Left renal pelvis (tissue), 4 donors: Measurements from ENCODE around the gene MMS19. TPM values are rescaled to one million over a fixed set of nuclear protein-coding genes. Genes with fewer than 3 reads are reported as not detected.
A peak's percentile ranks its signal among the peaks of the same experiment; 100 is the strongest.
"Not testable (repeated sequence)": the region's sequence is repeated elsewhere in the genome, so short reads cannot be mapped to it uniquely, and the experiment has no call there.

ENCODE experiments used
- DNase-seq, 4 donors: peaks; one replicate each; pipeline ENCODE4 v3.0.0-alpha.2; 2013; ENCODE audit warnings: low read depth in 4 of 4, low spot score in 3 of 4
- polyA plus RNA-seq, 4 donors: library from polyadenylated mRNA; unstranded; fragments of 120-200 nt; gene quantifications; one replicate each; pipeline ENCODE4 v1.2.1, GENCODE V29; 2013; ENCODE audit not compliant: insufficient read length in 4 of 4

MMS19 gene
- polyA plus RNA-seq, 4 donors, result 69.6 to 107 (median 88.2) TPM

DNA sequence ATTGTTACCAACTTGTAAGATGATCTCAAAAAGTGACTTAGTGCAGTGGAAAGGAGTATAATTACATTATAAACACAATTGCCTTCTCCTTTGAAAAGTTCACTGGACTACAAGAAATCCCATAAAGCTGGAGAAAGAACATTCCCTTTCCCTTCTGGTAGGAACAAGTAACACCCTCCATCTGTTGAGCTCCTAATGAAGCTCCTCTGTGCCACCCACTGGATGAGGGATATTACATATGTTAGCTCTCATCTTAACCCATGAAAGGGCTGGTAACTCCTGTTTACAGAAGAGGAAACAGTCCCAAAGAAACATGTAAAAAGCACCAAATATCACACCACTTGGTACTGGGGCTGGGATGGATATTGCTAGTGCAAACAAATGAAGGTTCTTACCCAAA, 64.2 kb downstream of the MMS19 start:
- no peak for DNase-seq

DNA sequence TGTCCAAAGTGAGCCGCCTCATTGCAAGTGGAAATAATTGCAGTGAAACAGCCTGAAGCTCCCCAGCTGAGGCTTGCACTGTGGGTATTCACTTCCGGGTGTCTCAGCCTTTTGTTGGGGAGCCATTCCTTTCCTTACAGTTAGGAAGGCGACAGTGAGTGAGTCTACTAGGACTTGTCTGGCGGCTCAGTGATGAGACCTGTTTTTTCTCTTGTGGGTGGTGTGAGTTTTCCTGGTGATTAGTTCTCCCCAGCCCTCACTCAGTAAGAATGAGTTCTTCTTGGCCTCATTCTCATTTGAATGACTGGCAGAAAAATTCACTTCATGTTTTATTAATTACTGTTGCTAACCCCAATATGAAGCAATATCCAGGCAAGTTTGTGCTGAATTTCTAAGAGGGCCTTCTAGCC, 69.6 kb downstream of the MMS19 start:
- DNase-seq, result no peak

- no peak for DNase-seq
Observed at GRCh38 chr10:97427571-97428179, 70.5 kb downstream of the MMS19 start.

DNA sequence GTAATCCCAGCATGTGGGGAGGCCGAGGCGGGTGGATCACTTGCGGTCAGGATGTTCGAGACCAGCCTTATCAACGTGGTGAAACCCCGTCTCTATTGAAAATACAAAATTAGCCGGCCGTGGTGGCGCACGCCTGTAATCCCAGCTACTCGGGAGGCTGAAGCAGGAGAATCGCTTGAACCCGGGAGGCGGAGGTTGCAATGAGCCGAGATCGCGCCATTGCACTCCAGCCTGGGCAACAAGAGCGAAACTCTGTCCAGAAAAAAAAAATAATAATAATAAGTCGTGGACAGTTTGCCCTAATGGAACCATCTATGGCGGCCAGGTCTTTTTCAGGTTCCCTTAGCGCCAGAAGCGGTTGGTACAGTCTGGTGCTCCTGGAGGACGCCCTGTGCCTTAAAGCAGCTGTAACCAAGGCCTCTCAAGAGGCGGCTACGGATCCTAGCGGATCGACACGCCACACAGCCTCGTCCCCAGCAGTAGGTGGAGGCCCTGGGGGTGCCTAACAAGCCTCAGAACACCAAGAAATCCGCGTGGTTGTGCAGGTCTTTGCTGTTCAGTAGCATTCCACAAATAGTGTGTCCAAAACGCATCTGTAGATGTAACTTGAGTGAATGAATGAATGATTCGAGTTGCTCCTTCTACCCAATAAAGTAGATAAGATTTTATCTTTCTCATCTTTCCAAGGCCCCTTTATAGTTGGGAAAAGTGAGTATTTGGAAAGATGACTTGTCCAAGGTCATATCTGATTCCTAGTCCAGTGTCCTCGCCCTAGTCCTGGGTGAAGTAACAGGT, 71.2 kb downstream of the MMS19 start:
- DNase-seq, result no peak

DNA sequence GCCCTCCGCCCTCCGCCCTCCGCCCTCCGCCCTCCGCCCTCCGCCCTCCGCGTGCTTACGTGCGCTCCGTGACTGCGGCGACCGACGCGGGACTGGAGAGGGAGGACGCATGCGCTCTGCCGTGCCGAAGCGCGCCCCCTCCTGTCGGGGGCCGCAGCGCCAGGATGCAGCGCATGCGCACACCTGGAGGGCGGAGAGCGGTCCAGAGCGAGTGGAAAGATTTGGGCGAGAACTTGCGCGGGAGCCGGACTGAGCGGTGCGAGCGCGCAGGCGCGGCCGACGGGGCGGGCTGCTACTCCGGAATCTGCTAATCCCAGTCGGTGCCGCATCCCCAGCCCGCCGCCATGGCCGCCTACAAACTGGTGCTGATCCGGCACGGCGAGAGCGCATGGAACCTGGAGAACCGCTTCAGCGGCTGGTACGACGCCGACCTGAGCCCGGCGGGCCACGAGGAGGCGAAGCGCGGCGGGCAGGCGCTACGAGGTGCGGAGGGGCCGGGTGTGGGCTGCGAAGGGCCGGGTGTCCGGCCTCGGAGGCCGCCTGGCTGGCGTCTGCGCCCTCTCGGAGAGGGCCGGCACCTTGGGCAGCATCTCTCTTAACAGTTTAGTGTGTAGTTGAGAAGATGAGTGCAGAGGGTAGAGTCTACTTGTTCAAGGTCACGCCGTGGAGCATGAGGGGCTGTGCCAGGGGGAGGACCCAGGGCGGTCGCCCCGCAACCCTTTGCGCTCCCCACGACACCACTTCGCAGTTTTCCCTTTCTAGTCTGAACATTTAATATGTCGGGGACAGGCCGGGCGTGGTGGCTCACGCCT, 72.1 kb downstream of the MMS19 start, which contains the start of gene PGAM1:
Gene PGAM1 (plus strand): TSS at position 228 of the 812 bp plus-strand sequence. CDS start 117 bp downstream, at position 345.
- peak; percentile 90 to 94 (median 90) for DNase-seq

GRCh38 chr10:97423757-97424098, 74.5 kb downstream of the MMS19 start:
- not testable (repeated sequence) for DNase-seq

DNA sequence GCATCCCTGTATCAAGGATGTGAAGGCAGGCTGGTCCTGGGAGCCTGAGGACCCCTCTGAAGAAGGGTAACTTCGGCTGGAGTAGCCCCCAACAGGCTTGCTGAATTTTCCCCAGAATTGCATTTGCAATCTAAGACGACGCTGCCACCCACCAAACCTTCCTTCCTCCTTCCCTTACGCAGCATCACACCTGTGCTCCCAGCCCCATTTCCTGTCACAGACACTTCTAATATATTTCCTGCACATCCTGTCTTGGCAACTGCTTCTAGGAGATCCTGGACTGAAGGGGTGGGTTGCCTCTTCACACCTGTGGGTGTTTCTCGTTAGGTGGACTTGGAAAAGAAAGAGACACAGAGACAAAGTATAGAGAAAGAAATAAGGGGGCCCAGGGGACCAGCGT, 81.7 kb downstream of the MMS19 start:
- DNase-seq, result no peak

GRCh38 chr10:97412891-97413304, 85.3 kb downstream of the MMS19 start:
- DNase-seq, result no peak

GRCh38 chr10:97411406-97411805, 86.8 kb downstream of the MMS19 start:
- no peak for DNase-seq

DNA sequence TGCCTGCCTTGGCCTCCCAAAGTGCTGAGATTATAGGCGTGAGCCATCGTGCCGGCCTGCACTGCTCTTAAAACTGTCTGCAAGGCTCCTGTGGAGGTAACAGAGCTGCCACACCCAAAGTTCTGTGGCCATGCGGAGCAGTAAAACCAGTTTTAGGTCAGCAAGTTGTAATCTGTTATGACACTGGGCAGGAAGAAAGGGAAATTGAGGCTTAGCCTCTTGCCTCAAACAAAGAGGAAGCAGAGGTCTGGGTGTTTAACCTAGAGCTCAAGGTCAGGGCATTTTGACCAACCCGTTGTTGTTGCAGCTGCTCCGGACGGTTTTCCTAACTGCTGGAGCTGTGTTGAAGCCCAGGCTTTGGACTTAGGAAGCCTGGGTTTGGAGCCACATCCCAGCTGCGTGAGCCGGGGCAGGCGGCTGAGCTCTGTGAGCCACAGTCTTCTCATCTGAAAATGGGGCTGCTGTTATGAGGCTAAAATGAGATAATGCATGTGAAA, 89.7 kb downstream of the MMS19 start:
- no peak for DNase-seq

Other genes with a start within 250 kb of the MMS19 start
- gene ARHGAP19, start 205.8 kb downstream of the MMS19 start, polyA plus RNA-seq, result 10 to 100 TPM; 20.9 to 37.9 (median 31.1) TPM
- 1 to 10 TPM; 2.9 to 4.1 (median 3.8) TPM for gene FRAT1, start 179.2 kb downstream of the MMS19 start, polyA plus RNA-seq
- gene FRAT2, start 163.7 kb downstream of the MMS19 start, polyA plus RNA-seq, result 10 to 100 TPM in 3 of 4 donors, 1 to 10 TPM in 1; 4.5 to 13.2 (median 12.2) TPM
- 10 to 100 TPM; 14.8 to 28.2 (median 20.7) TPM for gene RRP12, start 97.1 kb downstream of the MMS19 start, polyA plus RNA-seq
- 100 to 1,000 TPM; 174 to 184 (median 179) TPM for gene PGAM1, start 72.2 kb downstream of the MMS19 start, polyA plus RNA-seq
- gene EXOSC1, start 52.4 kb downstream of the MMS19 start, polyA plus RNA-seq, result 10 to 100 TPM; 28.7 to 41.0 (median 34.3) TPM
- gene ZDHHC16, start 52.2 kb downstream of the MMS19 start, polyA plus RNA-seq, result 10 to 100 TPM; 33.8 to 41.0 (median 38.8) TPM
- 10 to 100 TPM in 1 of 4 donors, 1 to 10 TPM in 3; 6.2 to 12.7 (median 6.7) TPM for gene UBTD1, start 502 bp upstream of the MMS19 start, polyA plus RNA-seq
- under 1 TPM; 0.40 to 0.49 (median 0.44) TPM for gene ANKRD2, start 74.4 kb upstream of the MMS19 start, polyA plus RNA-seq
- gene HOGA1, start 86.0 kb upstream of the MMS19 start, polyA plus RNA-seq, result 10 to 100 TPM in 3 of 4 donors, 1 to 10 TPM in 1; 1.2 to 55.6 (median 39.0) TPM
- gene C10orf62, start 91.3 kb upstream of the MMS19 start, polyA plus RNA-seq, result under 1 TPM in 2 of 4 donors, not detected in 2; 0.45 to 0.73 TPM
- gene MORN4, start 135.1 kb upstream of the MMS19 start, polyA plus RNA-seq, result 10 to 100 TPM; 17.9 to 28.9 (median 20.9) TPM
- gene PI4K2A, start 142.2 kb upstream of the MMS19 start, polyA plus RNA-seq, result 10 to 100 TPM; 17.3 to 19.7 (median 19.4) TPM
- 1 to 10 TPM; 4.1 to 5.9 (median 5.1) TPM for gene AVPI1, start 188.8 kb upstream of the MMS19 start, polyA plus RNA-seq
- gene MARVELD1, start 215.3 kb upstream of the MMS19 start, polyA plus RNA-seq, result 100 to 1,000 TPM in 1 of 4 donors, 10 to 100 TPM in 3; 46.5 to 121 (median 49.1) TPM
- gene ZFYVE27, start 238.7 kb upstream of the MMS19 start, polyA plus RNA-seq, result 10 to 100 TPM; 18.0 to 37.6 (median 22.1) TPM